Natural killer cell (primary cell): Measurements from ENCODE around the gene NPR2. TPM values are rescaled to one million over a fixed set of nuclear protein-coding genes. Genes with fewer than 3 reads are reported as not detected.
A peak's percentile ranks its signal among the peaks of the same experiment; 100 is the strongest.

Experiments
- ATAC-seq, 3 donors: fragments of 150-1000 bp in 2 of 3; fragments of 200-7000 bp in 1 of 3; cut with Tn5 transposase; 1 replicate in 1 of 3; 2 replicates in 2 of 3; pipeline ENCODE4 v1.10.0; 2021; ENCODE audit warnings: mild to moderate bottlenecking in 2 of 3, moderate library complexity in 2 of 3
- DNase-seq, 2 donors: peaks; one replicate each; pipeline versions ENCODE4 v3.0.0 to v3.0.0-alpha.2; 2013 to 2021; ENCODE audit warnings: mixed read lengths in 1 of 2
- H3K27ac ChIP-seq: one replicate; pipeline ENCODE4 v1.5.1; 2013; ENCODE audit warnings: mild to moderate bottlenecking, low read length
- H3K27me3 ChIP-seq: one replicate; pipeline ENCODE4 v1.6.1; 2013; ENCODE audit warnings: low read length; ENCODE audit not compliant: control insufficient read depth, insufficient read depth
- H3K36me3 ChIP-seq: one replicate; pipeline ENCODE4 v1.6.1; 2013; ENCODE audit warnings: low read length; ENCODE audit not compliant: control insufficient read depth, insufficient read depth
- H3K4me1 ChIP-seq: one replicate; pipeline ENCODE4 v1.6.1; 2013; ENCODE audit warnings: low read length; ENCODE audit not compliant: control insufficient read depth, insufficient read depth
- H3K4me3 ChIP-seq: one replicate; pipeline ENCODE4 v1.5.1; 2013; ENCODE audit warnings: low read length
- H3K9me3 ChIP-seq: one replicate; pipeline ENCODE4 v1.6.1; 2013; ENCODE audit warnings: low read length; ENCODE audit not compliant: control insufficient read depth, insufficient read depth
- H3K27ac Mint-ChIP-seq, 2 donors: one replicate each; pipeline ENCODE4 v1.8.0; 2022; ENCODE audit warnings: mild to moderate bottlenecking in 2 of 2, mixed read lengths in 2 of 2, moderate library complexity in 1 of 2
- H3K27me3 Mint-ChIP-seq, 2 donors: one replicate each; pipeline ENCODE4 v1.8.0; 2022; ENCODE audit warnings: low read depth in 2 of 2, mixed read lengths in 2 of 2
- H3K36me3 Mint-ChIP-seq: one replicate; pipeline ENCODE4 v1.8.0; 2022; ENCODE audit warnings: mixed read lengths
- H3K4me1 Mint-ChIP-seq, 2 donors: one replicate each; pipeline ENCODE4 v1.8.0; 2022; ENCODE audit warnings: mixed read lengths in 2 of 2
- H3K4me3 Mint-ChIP-seq: one replicate; pipeline ENCODE4 v1.8.0; 2022; ENCODE audit warnings: mild to moderate bottlenecking, moderate library complexity, mixed read lengths
- H3K9me3 Mint-ChIP-seq, 2 donors: one replicate each; pipeline ENCODE4 v1.8.0; 2022; ENCODE audit warnings: mixed read lengths in 2 of 2
- CTCF ChIP-seq: fragments of 200-600 bp; IDR thresholded peaks from one replicate; pipeline ENCODE4 v1.8.0; 2022; ENCODE audit warnings: antibody characterized with exemption
- WGBS: methylation state at CpG from one replicate; pipeline ENCODE4 v1.1.7; 2013; ENCODE audit warnings: missing lambda C conversion rate; ENCODE audit not compliant: insufficient coverage; 5-methylcytosine and 5-hydroxymethylcytosine counted together
- intact Hi-C: fragments of 100-400 bp; cut with micrococcal nuclease; formaldehyde crosslinking; loops from one replicate; pipeline ENCODE4 v1.14.2; 2022
- total RNA-seq, 4 donors: library from RNA; stranded (reverse); fragments of 120-200 nt in 1 of 4; gene quantifications; one replicate each; pipeline versions ENCODE4 v1.2.3 to v1.2.4, GENCODE V29; 2013 to 2022

Gene NPR2
- total RNA-seq, 3 donors from 2014 or later (not counting 1 experiment from before 2014, with no cell fraction given): 2.1 to 2.7 (median 2.4) TPM

GRCh38 chr9:35852267-35852815, 61.0 kb downstream of the NPR2 start:
- Mint-ChIP-seq H3K4me3 (no peak overlapping the region), H3K4me1 (no peaks in the 10 kb centered on the region), H3K9me3 (no peaks in the 10 kb centered on the region), H3K27ac (no peak overlapping the region), H3K27me3 (peaks cover 0 to 6% of the 10 kb centered on the region in 2 donors), H3K36me3 (no peaks in the 10 kb centered on the region)
- 92% methylated on average over 2 of the region's 2 CpGs for WGBS
- Histone ChIP-seq H3K4me1 (peaks cover 2% of the 10 kb centered on the region), H3K27me3 (peaks cover 2% of the 10 kb centered on the region), H3K9me3 (no peaks in the 10 kb centered on the region), H3K4me3 (no peak overlapping the region), H3K36me3 (no peaks in the 10 kb centered on the region), H3K27ac (no peak overlapping the region)
- ATAC-seq (no peak), DNase-seq (no peak)
- TF ChIP-seq CTCF: no peak
- intact Hi-C loops: no loop called here

GRCh38 chr9:35852876-35853865, 61.8 kb downstream of the NPR2 start:
- Histone ChIP-seq H3K4me3 (no peak overlapping the region), H3K4me1 (no peaks in the 10 kb centered on the region), H3K36me3 (no peaks in the 10 kb centered on the region), H3K27ac (no peak overlapping the region), H3K9me3 (no peaks in the 10 kb centered on the region), H3K27me3 (peaks cover 2% of the 10 kb centered on the region)
- no peak overlapping the region for H3K4me3 Mint-ChIP-seq
- H3K9me3 Mint-ChIP-seq: no peaks in the 10 kb centered on the region
- intact Hi-C loops: no loop called here
- ATAC-seq (no peak), DNase-seq (peak in 1 of 2 donors; percentile 10)
- H3K4me1 Mint-ChIP-seq: peaks cover 0 to under 1% of the 10 kb centered on the region in 2 donors
- H3K27ac Mint-ChIP-seq: no peak overlapping the region
- H3K27me3 Mint-ChIP-seq: peaks cover 0 to 6% of the 10 kb centered on the region in 2 donors
- no peak for TF ChIP-seq CTCF
- WGBS: 82% methylated on average over 25 of the region's 25 CpGs
- H3K36me3 Mint-ChIP-seq: no peaks in the 10 kb centered on the region

- H3K4me3 ChIP-seq: no peak overlapping the region
- peaks cover 2% of the 10 kb centered on the region for H3K27me3 ChIP-seq
- no peaks in the 10 kb centered on the region for H3K36me3 ChIP-seq
- H3K4me1 Mint-ChIP-seq: peaks cover 6 to 11% of the 10 kb centered on the region in 2 donors
- no peaks in the 10 kb centered on the region for H3K9me3 Mint-ChIP-seq
- peaks cover 0 to 6% of the 10 kb centered on the region in 2 donors for H3K27me3 Mint-ChIP-seq
- no peak overlapping the region for H3K27ac Mint-ChIP-seq
- 85% methylated on average over 3 of the region's 7 CpGs for WGBS
- no peak overlapping the region for H3K4me3 Mint-ChIP-seq
- intact Hi-C loops: no loop called here
- DNase-seq (peak in 1 of 2 donors; percentile 4), ATAC-seq (no peak)
- no peaks in the 10 kb centered on the region for H3K4me1 ChIP-seq
- no peak for TF ChIP-seq CTCF
- H3K36me3 Mint-ChIP-seq: no peaks in the 10 kb centered on the region
- no peaks in the 10 kb centered on the region for H3K9me3 ChIP-seq
- no peak overlapping the region for H3K27ac ChIP-seq
Observed at GRCh38 chr9:35854091-35854762, 62.8 kb downstream of the NPR2 start.
